AG09319 (cell line): Measurements from ENCODE around the gene CNTNAP3B.
"Not testable (repeated sequence)": the region's sequence is repeated elsewhere in the genome, so short reads cannot be mapped to it uniquely, and the experiment has no call there.

Experiments
- DNase-seq: peaks from one replicate; pipeline ENCODE4 v3.0.0-alpha.2; 2010; ENCODE audit warnings: low read depth; ENCODE audit errors: extremely low read depth

CNTNAP3B gene

DNA sequence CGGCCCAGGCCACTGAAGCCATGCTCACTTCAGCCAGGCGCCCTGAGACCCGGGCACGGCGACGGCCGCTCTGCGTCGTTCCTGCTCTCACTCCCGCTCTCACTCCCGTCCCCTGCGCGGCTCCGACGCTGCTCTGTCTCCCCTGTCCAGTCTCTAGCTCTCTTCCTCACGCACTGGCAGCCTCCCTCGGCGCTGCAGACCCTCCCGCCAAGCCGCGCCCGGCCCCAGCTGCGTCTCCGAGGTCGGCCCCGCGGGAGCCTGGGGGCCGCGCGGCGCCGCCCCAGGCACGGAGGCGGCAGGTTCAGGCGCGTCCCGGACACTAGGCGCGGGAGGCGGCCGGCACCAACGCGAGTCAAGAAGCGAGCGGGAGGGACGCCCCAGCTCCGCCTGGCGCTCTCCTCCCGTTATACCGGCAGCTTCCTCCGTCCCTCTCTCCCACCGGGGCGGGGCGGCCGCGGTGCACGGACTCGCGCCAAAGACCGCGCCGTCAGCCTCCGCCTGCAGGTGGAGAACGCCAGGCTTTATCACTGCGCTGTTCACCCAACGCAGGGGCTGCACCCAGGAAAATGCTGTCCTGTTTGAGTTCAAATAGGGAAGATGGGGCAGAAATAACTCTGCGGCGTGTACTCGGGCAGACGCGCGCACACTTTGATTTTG lies at the start of gene CNTNAP3B:
Gene CNTNAP3B (minus strand): TSS at position 354 of the 657 bp plus-strand sequence. CDS start 332 bp downstream, at position 22.
- not testable (repeated sequence) for DNase-seq

DNA sequence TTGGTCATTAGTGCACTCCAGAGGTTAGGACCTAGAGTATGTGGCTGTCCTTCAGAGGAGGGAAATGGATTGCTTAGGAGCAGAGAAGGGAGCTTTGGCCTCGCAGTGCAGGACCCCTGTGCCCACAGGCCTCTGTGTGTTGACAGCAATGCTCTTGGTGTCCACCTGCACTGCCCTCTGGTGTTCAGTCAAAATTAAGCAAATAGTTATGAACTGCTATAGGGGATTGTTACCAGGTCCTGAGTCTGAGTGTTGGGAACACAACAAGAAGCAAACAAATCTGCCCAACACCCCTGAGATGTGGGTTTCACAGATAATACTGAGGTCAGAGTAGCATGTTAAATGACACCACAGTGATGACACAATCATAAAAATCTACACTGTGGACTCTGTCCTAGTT lies 31.1 kb upstream of the CNTNAP3B start:
- DNase-seq, result not testable (repeated sequence)

DNA sequence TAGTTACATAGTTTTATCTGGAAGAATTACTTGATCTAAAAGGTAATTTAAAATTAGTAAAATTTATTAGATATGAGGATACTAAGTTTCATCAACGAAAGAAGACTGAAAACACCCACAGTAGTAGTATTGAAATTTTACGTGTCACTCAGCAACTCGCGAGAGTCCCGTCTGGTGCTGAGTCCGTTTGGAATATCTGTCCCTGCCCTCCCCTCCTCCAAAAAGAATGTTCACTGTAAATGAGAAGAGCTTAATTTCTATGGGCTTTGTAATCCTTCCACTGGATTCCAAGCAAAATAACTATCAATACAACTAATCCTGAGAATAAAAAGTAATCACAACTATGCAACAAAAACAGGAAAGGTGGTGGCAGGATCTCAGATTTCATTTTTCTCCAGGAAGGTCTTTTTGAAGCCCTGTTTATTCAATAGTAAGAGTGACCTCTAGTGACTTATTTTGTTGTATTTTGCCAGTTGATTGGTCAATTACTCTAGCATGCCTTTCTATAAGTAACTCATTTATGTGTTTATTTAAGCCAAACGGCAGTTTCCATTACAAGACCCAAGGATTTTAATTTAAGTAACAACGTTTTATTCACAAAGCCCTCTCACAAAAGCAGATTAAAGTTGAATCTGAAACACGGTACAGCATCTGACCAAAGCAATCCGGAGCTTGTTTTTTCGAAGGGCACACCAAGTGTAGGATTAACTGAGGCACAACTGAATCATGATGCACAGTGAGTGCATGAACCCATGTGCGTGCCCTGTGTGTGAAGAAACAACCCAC lies 2.0 kb downstream of the CNTNAP3B start:
- DNase-seq, result not testable (repeated sequence)

DNA sequence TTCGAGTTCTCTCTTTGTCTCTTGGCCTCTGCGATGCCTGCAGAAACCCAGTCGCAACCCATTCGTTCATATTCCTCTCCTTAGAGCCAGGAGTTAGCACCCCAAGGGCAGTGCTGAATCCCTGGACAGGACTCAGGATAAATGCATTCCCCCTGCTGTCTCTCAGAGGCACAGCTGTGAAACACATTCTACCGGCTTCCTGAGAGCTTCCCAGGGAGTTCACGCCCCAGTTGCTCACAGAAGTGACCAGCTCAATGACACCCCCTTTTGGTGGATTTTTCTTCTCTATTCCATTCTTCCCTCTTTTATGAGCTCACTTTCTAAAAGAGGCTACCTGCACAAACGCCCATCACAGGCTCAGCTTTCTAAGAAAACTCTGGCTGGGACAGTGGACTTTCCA lies 8.2 kb downstream of the CNTNAP3B start:
- not testable (repeated sequence) for DNase-seq

DNA sequence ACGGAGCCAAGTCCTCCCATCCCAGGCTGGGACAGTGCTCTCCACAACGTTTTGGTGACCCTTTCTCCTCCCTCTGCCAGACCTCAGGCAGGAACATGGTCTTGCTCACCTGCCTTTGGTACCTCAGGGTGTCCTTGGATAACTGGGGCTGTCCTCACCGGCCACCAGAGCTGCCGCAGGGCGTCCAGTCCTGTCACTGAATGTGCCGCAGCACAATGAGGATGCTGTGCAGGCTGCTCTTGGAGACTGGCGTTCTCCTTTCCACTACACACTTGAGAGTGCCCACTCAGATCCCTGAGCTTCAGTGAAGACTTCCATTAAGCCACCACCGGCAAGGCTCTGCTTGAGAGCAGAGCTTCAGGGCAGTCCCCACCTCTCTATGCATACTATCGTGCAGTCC lies 33.3 kb downstream of the CNTNAP3B start:
- DNase-seq, result not testable (repeated sequence)

DNA sequence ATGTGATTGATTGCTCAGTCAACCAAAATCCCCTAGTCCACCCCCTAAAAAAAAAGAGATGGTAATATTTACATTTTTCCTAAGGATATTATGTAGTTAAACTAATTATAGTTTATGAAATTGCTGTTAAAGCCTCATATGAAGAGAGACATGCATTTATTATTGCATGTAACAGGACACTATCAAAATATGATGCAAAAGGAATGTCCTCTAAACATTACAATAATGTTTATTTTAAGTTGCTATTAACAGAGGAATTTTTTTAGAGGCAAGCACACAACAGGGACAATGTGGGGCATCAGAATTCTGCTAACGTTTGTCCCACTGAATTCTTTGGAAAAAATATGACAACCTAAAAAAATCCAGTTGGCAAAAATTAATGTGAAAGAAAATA lies 44.7 kb downstream of the CNTNAP3B start:
- DNase-seq, result not testable (repeated sequence)

DNA sequence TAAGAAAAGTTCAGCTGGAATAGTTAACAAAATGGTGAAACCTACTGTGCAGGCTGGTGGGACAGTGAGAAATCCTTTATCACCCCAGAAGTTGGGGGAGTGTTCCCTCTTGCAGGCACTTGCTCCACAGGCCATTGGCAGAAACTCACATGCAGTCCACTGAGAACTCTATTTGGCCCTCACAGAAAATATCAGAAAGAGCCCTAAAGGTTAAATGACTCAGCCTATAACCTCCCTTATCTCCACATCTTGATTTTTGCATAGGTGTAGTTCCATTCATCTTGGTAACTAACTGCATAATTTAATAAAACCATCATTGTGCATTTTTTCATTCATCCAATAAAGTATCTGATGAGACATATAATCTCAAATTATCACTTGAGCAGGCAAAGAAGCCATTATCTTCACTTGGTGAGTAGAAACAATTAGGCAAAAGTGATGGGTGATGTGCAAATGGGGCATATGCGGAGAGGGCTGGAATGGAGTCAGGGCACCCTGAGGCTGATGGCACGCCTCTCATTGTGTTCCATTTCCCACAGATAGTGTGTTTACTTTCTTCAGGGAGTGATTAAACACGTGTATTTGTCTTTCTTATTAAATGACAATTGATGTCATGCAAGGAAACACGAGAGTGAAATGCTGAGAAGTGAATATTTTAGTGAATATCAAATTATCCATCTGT lies 45.2 kb downstream of the CNTNAP3B start:
- DNase-seq, result not testable (repeated sequence)

DNA sequence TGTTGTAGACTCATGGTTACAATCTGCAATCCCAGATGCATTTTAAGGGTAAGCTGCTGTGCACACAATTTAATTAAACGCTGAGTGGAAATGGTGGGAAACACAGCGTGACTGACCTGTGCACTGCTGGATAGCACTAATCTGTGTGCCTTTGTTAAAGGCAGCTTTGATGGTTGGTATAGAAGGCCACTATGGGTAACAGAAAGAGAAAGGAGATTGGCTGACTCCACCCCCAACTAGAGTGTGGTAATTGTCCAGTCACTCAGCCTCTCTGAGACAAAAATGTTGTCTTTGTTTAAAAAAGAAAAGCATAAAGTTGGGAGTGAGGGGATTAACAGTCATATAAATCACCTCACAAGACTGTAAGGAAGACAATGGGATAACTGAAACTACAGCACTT lies 48.9 kb downstream of the CNTNAP3B start:
- not testable (repeated sequence) for DNase-seq

DNA sequence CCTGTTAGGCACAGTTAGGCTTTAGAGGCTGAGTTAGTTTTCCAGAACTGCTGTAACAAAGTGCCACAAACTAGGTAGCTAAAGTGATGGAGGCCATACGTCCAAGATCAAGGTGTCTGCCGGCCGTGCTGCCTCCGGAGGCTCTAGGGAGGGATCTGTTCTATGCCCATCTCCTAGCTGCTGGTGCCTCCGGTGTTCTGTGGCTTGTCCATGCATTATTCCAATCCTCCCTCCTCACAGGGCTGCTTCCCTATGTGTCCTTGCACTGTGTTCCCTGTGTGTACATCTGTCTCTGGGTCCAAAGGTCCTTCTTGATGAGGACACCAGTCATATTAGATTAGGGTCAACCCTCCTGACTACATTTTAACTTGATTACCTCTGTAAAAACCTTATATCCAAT lies 54.4 kb downstream of the CNTNAP3B start:
- DNase-seq, result not testable (repeated sequence)

DNA sequence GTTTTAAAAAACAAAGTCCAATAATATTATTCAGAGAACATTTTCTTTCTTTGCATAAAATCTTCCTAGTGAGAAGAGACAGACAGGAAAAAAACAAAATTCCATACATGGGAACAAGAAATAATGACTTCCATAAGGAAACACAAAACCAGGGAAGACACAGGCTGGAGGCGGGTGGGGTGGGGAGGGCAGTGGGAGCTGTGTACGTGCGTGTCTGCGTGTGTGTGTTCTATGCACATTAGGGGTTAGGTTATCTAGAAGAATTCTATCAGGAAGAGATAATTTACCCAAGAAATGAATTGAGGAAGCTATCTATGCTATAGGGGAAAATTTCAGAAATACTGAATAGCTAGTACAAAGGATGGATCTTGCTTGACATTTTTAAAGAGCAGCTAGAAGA lies 58.2 kb downstream of the CNTNAP3B start:
- not testable (repeated sequence) for DNase-seq

DNA sequence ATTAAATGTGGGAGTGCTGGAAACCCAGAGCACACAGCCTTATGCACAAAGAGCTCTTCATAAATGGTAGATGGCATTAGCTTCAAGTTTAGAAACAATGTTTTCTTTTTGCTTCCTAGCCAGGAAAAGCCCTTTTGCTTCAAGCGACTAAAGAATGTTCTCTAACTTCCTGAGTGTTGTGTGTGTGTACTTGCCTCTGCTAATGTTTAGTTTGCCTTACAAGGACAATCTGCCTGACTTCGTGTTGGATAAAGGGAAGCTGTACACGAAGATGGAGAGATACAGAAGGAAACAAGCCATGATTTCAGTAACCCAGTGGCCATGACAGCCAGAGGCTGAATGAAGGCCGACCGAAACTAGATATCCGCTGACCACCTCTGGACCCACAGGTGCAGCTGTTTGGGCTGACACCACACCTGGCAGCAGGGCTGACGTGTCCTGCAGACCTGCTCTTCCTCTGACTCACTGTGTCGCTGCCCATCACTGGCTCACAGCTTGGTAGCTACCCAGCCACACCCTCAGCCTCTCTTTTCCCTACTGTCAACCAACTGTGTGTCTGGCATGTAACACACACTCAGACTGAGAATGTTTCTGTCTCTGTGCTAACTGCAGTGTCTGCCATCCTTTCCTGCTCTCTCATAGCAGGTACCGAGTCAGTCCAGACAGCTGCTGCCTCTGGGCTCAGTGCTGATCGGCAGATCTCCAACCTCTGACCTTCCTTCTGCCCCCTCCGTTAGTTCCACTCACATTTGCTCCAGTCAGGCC lies 59.0 kb downstream of the CNTNAP3B start:
- not testable (repeated sequence) for DNase-seq

DNA sequence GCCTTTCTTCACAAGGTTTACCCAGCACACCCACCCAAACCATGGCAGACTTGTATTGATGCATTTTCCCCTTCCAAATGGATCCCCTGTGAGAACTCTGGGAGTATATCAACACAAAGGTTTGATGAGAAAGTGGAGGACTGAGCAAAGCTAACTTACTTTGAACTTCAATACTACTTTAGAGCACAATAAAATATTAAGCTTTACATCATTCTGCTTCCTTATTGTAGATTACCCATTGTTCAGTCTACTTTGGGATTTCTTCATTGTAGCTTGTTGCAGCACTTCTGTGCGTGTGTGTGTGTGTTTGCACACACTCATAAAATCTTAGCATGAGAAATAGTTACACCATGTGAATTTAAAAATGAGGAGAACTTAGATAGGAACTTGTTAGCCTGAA lies 75.4 kb downstream of the CNTNAP3B start:
- not testable (repeated sequence) for DNase-seq

DNA sequence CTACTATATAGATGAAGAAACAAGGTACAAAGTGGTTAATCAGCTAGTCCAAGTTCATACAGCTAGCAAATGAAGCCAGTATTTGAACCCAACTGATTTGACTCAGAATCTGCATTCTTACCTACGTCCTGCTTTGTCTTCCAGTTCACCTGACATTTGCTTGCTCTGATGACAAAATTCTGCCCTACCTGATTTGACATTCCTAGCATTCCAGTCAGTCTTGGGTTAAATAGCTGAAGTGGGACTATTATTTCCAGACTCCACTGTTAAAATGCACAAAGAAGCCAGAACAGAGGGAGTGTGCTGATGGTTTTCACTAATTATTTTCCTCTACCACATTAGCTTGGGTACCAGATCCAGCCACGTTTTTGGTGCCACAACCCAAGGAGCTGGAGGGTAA lies 78.5 kb downstream of the CNTNAP3B start:
- not testable (repeated sequence) for DNase-seq

DNA sequence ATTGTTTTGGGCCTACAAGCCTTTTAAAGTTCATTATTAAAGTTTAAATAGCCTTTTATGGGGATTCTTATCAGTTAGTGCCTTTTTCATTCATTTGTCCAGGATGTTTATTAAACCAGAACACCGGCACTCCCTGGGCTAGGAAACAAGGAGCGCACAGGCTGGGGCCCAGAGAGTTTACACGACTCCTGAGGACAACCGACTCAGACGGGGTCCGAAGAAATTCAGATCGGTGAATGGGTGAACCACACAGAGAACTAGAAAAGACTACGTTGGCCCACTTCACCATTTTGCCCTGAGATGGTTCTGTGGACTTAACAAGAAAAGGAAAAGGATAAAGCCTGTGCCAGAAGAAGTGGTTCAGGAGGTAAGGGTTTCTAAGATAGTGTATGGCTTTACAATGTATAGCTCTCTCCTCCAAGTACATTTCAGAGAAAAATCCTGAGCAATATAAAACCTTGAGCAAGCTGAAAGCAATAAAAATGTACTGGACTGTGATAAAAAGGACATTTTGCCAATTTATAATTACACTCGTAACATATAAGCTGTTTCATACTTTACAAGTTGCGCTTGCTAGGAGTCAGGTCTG lies 84.7 kb downstream of the CNTNAP3B start:
- DNase-seq, result not testable (repeated sequence)

DNA sequence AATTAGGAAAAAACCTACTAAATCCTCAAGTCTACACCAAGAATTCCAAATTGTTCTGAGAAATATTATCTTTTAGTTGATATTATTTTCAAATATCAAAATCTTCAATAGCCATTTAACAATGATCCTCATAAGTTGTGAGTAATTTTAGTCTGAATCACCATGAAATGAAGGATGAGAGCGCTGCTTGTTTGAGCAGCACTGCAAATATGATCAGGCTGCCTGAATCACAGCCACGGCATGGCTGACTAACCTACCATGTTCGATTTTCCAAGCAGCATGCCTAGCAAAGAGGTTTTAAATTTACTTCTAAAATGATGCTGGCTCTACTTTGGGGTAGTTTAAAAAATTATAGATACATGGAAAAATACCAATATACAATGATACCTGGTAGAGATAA lies 95.7 kb downstream of the CNTNAP3B start:
- DNase-seq, result not testable (repeated sequence)

DNA sequence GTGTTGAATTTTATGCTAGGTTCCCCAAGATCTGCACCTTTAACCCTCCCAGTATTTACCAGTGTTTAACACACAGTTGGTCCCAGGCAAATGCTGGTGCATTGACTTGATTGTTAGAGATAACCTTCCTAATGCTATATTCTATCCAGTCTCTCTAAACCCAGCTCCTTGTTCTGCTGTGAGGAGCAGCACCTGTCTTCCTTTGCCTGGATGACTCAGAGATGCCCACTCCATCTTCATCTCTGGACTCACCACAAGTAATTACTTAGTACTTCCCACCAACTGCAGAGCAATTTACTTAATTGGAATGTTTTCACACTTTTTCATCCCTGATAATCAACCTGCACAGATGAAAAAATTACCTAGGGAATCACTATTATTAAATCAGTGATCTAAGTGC lies 108.6 kb downstream of the CNTNAP3B start:
- not testable (repeated sequence) for DNase-seq

DNA sequence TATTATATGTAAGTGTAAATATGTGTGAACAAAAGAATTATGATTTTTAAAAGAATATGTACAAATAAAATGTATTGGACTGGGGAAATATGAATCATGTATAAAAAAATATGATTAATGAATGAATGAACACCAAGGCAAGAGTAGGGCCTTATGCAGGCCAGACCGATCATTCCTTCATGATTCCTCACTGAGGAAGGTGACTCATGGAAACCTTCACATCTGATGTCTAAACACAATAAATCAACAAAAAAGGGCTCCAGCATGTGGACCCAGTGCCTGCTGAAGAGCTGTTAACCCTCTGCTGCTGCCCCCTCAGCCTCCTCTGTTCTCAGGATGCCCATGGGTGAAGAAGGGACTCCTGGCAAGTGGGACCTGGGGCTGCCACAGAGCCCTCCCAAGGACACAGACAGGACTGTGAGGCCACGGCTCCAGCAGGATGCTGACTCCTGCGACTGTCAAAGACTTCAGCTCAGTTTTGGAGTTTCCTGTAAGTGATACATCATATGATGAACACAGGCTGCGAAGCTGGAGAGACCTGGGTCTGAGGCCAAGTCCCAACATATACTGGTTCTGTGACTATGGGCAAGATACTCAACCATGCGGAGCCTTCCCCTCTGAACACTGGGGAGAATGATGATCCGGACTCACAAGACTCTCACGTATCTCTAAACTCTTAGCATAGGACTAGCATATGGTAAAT lies 110.9 kb downstream of the CNTNAP3B start:
- not testable (repeated sequence) for DNase-seq

DNA sequence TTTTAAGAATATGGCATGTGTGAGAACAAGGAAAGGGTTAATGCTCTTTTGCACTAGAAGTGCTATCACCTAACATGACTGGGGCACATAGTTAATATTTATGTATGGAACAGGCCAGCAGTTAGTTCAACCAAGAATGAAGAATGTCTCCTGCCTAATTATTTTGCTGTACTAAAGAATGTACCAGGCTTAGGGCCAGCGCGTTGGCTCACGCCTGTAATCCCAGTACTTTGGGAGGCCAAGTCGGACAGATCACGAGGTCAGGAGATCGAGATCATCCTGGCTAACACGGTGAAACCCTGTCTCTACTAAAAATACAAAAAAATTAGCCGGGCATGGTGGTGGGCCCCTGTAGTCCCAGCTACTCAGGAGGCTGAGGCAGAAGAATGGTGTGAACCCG lies 114.9 kb downstream of the CNTNAP3B start:
- DNase-seq, result not testable (repeated sequence)

DNA sequence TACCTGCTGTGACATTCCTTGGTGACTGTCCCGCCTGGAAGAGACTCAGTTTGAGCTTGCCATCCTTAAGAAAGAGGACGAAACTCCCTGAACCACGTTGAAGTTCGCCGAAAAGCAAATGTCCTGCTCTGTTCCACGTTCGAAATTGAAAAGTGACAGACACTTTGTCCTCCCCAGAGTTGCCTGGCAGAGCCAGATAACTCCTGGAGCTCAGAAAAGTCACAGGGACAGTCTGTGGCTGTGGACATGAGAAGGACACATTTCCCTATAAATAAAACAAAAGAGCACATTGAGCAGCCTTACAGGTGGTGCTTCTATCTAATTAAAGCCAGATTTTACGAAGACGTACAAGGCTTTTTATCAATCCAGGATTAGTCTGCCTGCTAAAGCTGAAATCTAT lies 137.6 kb downstream of the CNTNAP3B start:
- not testable (repeated sequence) for DNase-seq

DNA sequence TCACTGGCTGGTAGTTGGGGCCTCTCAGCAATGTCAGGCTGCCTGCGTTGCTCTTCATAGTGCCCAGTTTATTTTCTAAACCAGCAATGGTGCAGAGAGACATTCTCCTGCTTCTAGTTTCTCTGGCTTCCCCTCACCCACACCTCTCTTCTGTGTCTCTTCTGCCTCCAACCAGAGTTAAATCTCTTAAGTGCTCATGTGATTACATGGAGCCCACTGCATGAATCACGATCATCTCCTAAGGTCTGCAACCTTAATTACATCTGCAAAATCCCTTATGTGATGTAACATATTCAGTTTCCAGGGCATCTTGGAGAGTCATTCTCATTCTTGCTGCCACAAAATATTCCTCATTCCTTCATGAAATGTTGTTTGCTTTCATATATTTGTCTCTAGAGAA lies 149.0 kb downstream of the CNTNAP3B start:
- DNase-seq, result not testable (repeated sequence)
